HUDEP-2 (cell line): Measurements from ENCODE around the gene CITED4.
A peak's percentile ranks its signal among the peaks of the same experiment; 100 is the strongest.
"Not testable (repeated sequence)": the region's sequence is repeated elsewhere in the genome, so short reads cannot be mapped to it uniquely, and the experiment has no call there.

Source experiments
- DNase-seq, 76 experiments: peaks; one replicate each; lab custom pipeline; 2025; ENCODE audit not compliant: unreplicated experiment in 76 of 76; lab: John Stamatoyannopoulos, UW

Gene CITED4

GRCh38 chr1:40862008-40862863 is at the start of gene CITED4:
Gene CITED4, minus strand, starts transcription at chr1:40862363. Its CDS starts 236 bp downstream, at chr1:40862127.
- peak in 74 of 76 experiments; percentile 26 to 93 (median 85) for DNase-seq

- no peak for DNase-seq
These were observed 48.9 kb upstream of the CITED4 start for GRCh38 chr1:40911105-40911504.

- DNase-seq, result no peak
These were observed 47.1 kb upstream of the CITED4 start for GRCh38 chr1:40909281-40909680.

GRCh38 chr1:40908350-40908749 is 46.2 kb upstream of the CITED4 start:
- DNase-seq, result no peak

- DNase-seq, result no peak
These were observed 45.7 kb upstream of the CITED4 start for GRCh38 chr1:40907899-40908298.

GRCh38 chr1:40906781-40907400 is 44.7 kb upstream of the CITED4 start:
- DNase-seq, result no peak

- DNase-seq, result no peak
These were observed 42.9 kb upstream of the CITED4 start for GRCh38 chr1:40905061-40905460.

GRCh38 chr1:40903106-40903505 is 40.9 kb upstream of the CITED4 start:
- no peak for DNase-seq

- no peak for DNase-seq
These were observed 40.0 kb upstream of the CITED4 start for GRCh38 chr1:40901886-40902852.

- DNase-seq, result no peak
These were observed 37.2 kb upstream of the CITED4 start for GRCh38 chr1:40899230-40899870.

GRCh38 chr1:40898431-40898901 is 36.3 kb upstream of the CITED4 start:
- no peak for DNase-seq

GRCh38 chr1:40897513-40897912 is 35.4 kb upstream of the CITED4 start:
- no peak for DNase-seq

GRCh38 chr1:40896482-40896881 is 34.3 kb upstream of the CITED4 start:
- DNase-seq, result no peak

GRCh38 chr1:40895601-40896000 is 33.4 kb upstream of the CITED4 start:
- no peak for DNase-seq

GRCh38 chr1:40894858-40895257 is 32.7 kb upstream of the CITED4 start:
- DNase-seq, result not testable (repeated sequence)

- no peak for DNase-seq
These were observed 32.3 kb upstream of the CITED4 start for GRCh38 chr1:40894455-40894854.

- DNase-seq, result no peak
These were observed 31.8 kb upstream of the CITED4 start for GRCh38 chr1:40893946-40894345.

- DNase-seq, result no peak
These were observed 30.2 kb upstream of the CITED4 start for GRCh38 chr1:40892354-40892753.

GRCh38 chr1:40890771-40891170 is 28.6 kb upstream of the CITED4 start:
- DNase-seq, result no peak

- no peak for DNase-seq
These were observed 25.5 kb upstream of the CITED4 start for GRCh38 chr1:40887652-40888051.
